Endothelial cell of hepatic sinusoid (primary cell): ENCODE measurements around the gene PIAS2.

ENCODE experiments used
- in situ Hi-C: cut with HindIII; loops from 2 replicates; pipeline ENCODE4 v1.10.0; 2017; ENCODE audit warnings: low sequenced_read_pairs

The PIAS2 gene

GRCh38 chr18:46770708-46771107 is 146.6 kb downstream of the PIAS2 start:
- in situ Hi-C loops = loop anchor here (5.0 kb wide), 1 partner anchor 58 kb away; no protein-coding TSS in a partner anchor

- in situ Hi-C loops = no loop called here
Observed at GRCh38 chr18:46768166-46768921, 149.0 kb downstream of the PIAS2 start.

GRCh38 chr18:46767217-46767616 is 150.1 kb downstream of the PIAS2 start:
- in situ Hi-C loops = no loop called here

GRCh38 chr18:46764586-46764985 is 152.7 kb downstream of the PIAS2 start:
- in situ Hi-C loops = no loop called here

GRCh38 chr18:46761059-46761769 is 156.1 kb downstream of the PIAS2 start:
- in situ Hi-C loops = no loop called here

- in situ Hi-C loops = no loop called here
Observed at GRCh38 chr18:46759890-46760289, 157.4 kb downstream of the PIAS2 start.

GRCh38 chr18:46756559-46757201 is 160.6 kb downstream of the PIAS2 start, which contains the start of gene ST8SIA5:
Gene ST8SIA5 (minus strand): TSS chr18:46757053. CDS start chr18:46756508, 545 bp downstream.
- in situ Hi-C loops = no loop called here

GRCh38 chr18:46756025-46756558 is 161.2 kb downstream of the PIAS2 start:
- in situ Hi-C loops = no loop called here

GRCh38 chr18:46755315-46756024 is 161.8 kb downstream of the PIAS2 start:
- in situ Hi-C loops = no loop called here

- in situ Hi-C loops = no loop called here
Observed at GRCh38 chr18:46754661-46755292, 162.5 kb downstream of the PIAS2 start.

- in situ Hi-C loops = no loop called here
Observed at GRCh38 chr18:46754188-46754587, 163.1 kb downstream of the PIAS2 start.
